Fibroblast of the conjunctiva (primary cell): Measurements from ENCODE around the gene INS.

ENCODE experiments used
- DNase-seq: peaks from one replicate; pipeline ENCODE4 v3.0.0-alpha.2; 2010; ENCODE audit warnings: low read depth

Gene INS

GRCh38 chr11:2160736-2161259 lies at the start of gene INS:
Gene INS, minus strand, starts transcription at chr11:2161209. Its CDS starts 238 bp downstream, at chr11:2160971.
- DNase-seq, result no peak

GRCh38 chr11:2210366-2211112 lies 49.5 kb upstream of the INS start:
- no peak for DNase-seq

- no peak for DNase-seq
Observed at GRCh38 chr11:2209900-2210321, 48.9 kb upstream of the INS start.

- DNase-seq, result no peak
Observed at GRCh38 chr11:2209370-2209801, 48.4 kb upstream of the INS start.

- no peak for DNase-seq
Observed at GRCh38 chr11:2208691-2209369, 47.8 kb upstream of the INS start.

- DNase-seq, result no peak
Observed at GRCh38 chr11:2207773-2208621, 47.0 kb upstream of the INS start.

GRCh38 chr11:2207212-2207611 lies 46.2 kb upstream of the INS start:
- no peak for DNase-seq

- DNase-seq, result no peak
Observed at GRCh38 chr11:2205981-2206690, 45.1 kb upstream of the INS start.

GRCh38 chr11:2205214-2205720 lies 44.3 kb upstream of the INS start:
- DNase-seq, result no peak

GRCh38 chr11:2204361-2205213 lies 43.6 kb upstream of the INS start:
- DNase-seq, result no peak

GRCh38 chr11:2203440-2204259 lies 42.6 kb upstream of the INS start:
- no peak for DNase-seq

- no peak for DNase-seq
Observed at GRCh38 chr11:2202900-2203439, 42.0 kb upstream of the INS start.

- DNase-seq, result no peak
Observed at GRCh38 chr11:2202071-2202899, 41.3 kb upstream of the INS start.

- DNase-seq, result no peak
Observed at GRCh38 chr11:2201542-2201941, 40.5 kb upstream of the INS start.

- no peak for DNase-seq
Observed at GRCh38 chr11:2200957-2201519, 40.0 kb upstream of the INS start.

- DNase-seq, result no peak
Observed at GRCh38 chr11:2200536-2200935, 39.5 kb upstream of the INS start.

GRCh38 chr11:2199466-2200341 lies 38.7 kb upstream of the INS start:
- no peak for DNase-seq
